Body of pancreas (tissue), 4 donors: ENCODE results near the gene NINJ1. TPM values are rescaled to one million over a fixed set of nuclear protein-coding genes. Genes with fewer than 3 reads are reported as not detected.

Experiments used
- ATAC-seq: fragments of 150-250 bp; one replicate; pipeline ENCODE4 v1.9.1; 2016
- DNase-seq, 4 donors: peaks; one replicate each; pipeline ENCODE4 v3.0.0-alpha.2; 2019
- H3K27ac ChIP-seq, 4 donors: fragments of 200-600 bp; sonication (generic); 1 replicate in 3 of 4; 2 replicates in 1 of 4; pipeline versions ENCODE4 v1.5.1 to v1.6.1; 2016 to 2019; ENCODE audit warnings: mild to moderate bottlenecking in 1 of 4, mixed read lengths in 1 of 4, moderate library complexity in 1 of 4
- H3K27me3 ChIP-seq, 2 donors: fragments of 200-600 bp; sonication (generic); one replicate each; pipeline ENCODE4 v1.6.0; 2016; ENCODE audit warnings: mild to moderate bottlenecking in 1 of 2
- H3K36me3 ChIP-seq, 2 donors: fragments of 200-600 bp; sonication (generic); replicated peaks in 1 of 2; 2 replicates each; pipeline ENCODE4 v1.5.1; 2016; ENCODE audit warnings: low read depth in 2 of 2; ENCODE audit not compliant: insufficient read depth in 1 of 2
- H3K4me1 ChIP-seq: fragments of 200-600 bp; sonication (generic); one replicate; pipeline ENCODE4 v1.6.0; 2016
- H3K4me3 ChIP-seq, 2 donors: fragments of 200-600 bp; sonication (generic); 1 replicate in 1 of 2; 2 replicates in 1 of 2; pipeline ENCODE4 v1.5.1; 2016 to 2019
- H3K9me3 ChIP-seq, 3 donors: fragments of 200-600 bp; sonication (generic); 1 replicate in 2 of 3; 2 replicates in 1 of 3; pipeline ENCODE4 v1.5.1; 2016
- POLR2A ChIP-seq, 3 donors: fragments of 450-650 bp; IDR thresholded peaks; one replicate each; pipeline ENCODE4 v1.6.1; 2016; ENCODE audit warnings: antibody characterized with exemption in 3 of 3, mild to moderate bottlenecking in 2 of 3
- WGBS, 2 donors: methylation state at CpG; one replicate each; pipeline ENCODE4 v1.1.5; 2017; 5-methylcytosine and 5-hydroxymethylcytosine counted together
- intact Hi-C: fragments of 100-400 bp; cut with DNase I; formaldehyde crosslinking; loops from one replicate; pipeline ENCODE4 v1.15.1; 2023
- total RNA-seq, 2 donors: library from RNA; depleted of rRNA; stranded (reverse); fragments of >200 nt; gene quantifications; one replicate each; pipeline ENCODE4 v1.1.0, GENCODE V29; 2016
- TF ChIP-seq, protein P1 (sequence below), 7 experiments: fragments of 450-650 bp in 4 of 7; fragments of 200-600 bp in 3 of 7; sonication (generic) in 3 of 7; IDR thresholded peaks; one replicate each; pipeline ENCODE4 v1.5.1; 2016 to 2019; ENCODE audit warnings: antibody characterized with exemption in 7 of 7

The NINJ1 gene
- total RNA-seq, 2 donors from 2014 or later = 32.6 to 32.9 TPM

DNA sequence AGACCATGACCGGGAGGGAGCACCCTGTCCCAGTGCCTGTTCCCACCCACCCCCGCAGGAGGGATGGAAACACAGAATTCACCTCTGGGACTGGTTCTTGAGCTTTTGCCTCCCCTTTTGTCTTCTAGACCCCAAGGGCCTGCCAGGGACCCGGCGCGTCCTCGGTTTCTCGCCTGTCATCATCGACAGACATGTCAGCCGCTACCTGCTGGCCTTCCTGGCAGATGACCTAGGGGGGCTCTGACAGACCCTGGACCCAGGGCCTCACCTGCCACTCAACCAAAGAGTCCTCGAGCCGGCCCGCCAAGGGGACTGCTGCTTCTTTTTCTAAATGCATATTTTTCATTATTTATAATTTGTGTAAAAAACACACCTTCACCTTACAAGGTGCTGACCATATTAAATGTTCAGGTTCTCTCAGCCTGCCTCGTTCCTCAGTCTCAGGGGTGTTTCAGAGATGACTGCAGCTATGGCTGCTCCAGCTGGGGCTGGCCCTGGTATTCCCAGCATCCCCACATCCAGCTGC is 21.1 kb downstream of the NINJ1 start:
- Histone ChIP-seq H3K4me3 (no peak overlapping the region), H3K27me3 (no peaks in the 10 kb centered on the region), H3K36me3 (no peaks in the 10 kb centered on the region), H3K4me1 (peaks cover 5% of the 10 kb centered on the region), H3K27ac (no peak overlapping the region), H3K9me3 (no peaks in the 10 kb centered on the region)
- no peak for TF ChIP-seq POLR2A (IDR thresholded peaks at IDR 0.05)
- TF ChIP-seq, protein P1, sequence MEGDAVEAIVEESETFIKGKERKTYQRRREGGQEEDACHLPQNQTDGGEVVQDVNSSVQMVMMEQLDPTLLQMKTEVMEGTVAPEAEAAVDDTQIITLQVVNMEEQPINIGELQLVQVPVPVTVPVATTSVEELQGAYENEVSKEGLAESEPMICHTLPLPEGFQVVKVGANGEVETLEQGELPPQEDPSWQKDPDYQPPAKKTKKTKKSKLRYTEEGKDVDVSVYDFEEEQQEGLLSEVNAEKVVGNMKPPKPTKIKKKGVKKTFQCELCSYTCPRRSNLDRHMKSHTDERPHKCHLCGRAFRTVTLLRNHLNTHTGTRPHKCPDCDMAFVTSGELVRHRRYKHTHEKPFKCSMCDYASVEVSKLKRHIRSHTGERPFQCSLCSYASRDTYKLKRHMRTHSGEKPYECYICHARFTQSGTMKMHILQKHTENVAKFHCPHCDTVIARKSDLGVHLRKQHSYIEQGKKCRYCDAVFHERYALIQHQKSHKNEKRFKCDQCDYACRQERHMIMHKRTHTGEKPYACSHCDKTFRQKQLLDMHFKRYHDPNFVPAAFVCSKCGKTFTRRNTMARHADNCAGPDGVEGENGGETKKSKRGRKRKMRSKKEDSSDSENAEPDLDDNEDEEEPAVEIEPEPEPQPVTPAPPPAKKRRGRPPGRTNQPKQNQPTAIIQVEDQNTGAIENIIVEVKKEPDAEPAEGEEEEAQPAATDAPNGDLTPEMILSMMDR (IDR thresholded peaks at IDR 0.05) = no peak
- ATAC-seq (no peak), DNase-seq (peak in 3 of 4 donors; percentile 1 to 8 (median 3))
- intact Hi-C loops = no loop called here
- 84 to 93% methylated on average over 11 to 13 of the region's 13 CpGs for WGBS, 2 donors

- 76 to 88% methylated on average over 5 to 13 of the region's 15 CpGs for WGBS, 2 donors
- Histone ChIP-seq H3K27ac (no peak overlapping the region), H3K9me3 (no peaks in the 10 kb centered on the region), H3K4me1 (peaks cover 5% of the 10 kb centered on the region), H3K27me3 (no peaks in the 10 kb centered on the region), H3K4me3 (no peak overlapping the region), H3K36me3 (no peaks in the 10 kb centered on the region)
- TF ChIP-seq, protein P1 (IDR thresholded peaks at IDR 0.05) = no peak
- no peak for TF ChIP-seq POLR2A (IDR thresholded peaks at IDR 0.05)
- intact Hi-C loops = no loop called here
- ATAC-seq (no peak), DNase-seq (peak in 2 of 4 donors; percentile 11 to 13)
Observed at GRCh38 chr9:93112116-93112863, 21.8 kb downstream of the NINJ1 start.

GRCh38 chr9:93111371-93112115 is 22.5 kb downstream of the NINJ1 start:
- H3K36me3 ChIP-seq = no peaks in the 10 kb centered on the region
- no peaks in the 10 kb centered on the region for H3K9me3 ChIP-seq
- peaks cover 5% of the 10 kb centered on the region for H3K4me1 ChIP-seq
- H3K4me3 ChIP-seq = no peak overlapping the region
- WGBS, 2 donors = 79 to 90% methylated on average over 7 to 18 of the region's 18 CpGs
- H3K27ac ChIP-seq = no peak overlapping the region
- TF ChIP-seq POLR2A (IDR thresholded peaks at IDR 0.05) = no peak
- DNase-seq (peak in 2 of 4 donors; percentile 4 to 6), ATAC-seq (no peak)
- intact Hi-C loops = no loop called here
- H3K27me3 ChIP-seq = no peaks in the 10 kb centered on the region

GRCh38 chr9:93111001-93111370 is 23.1 kb downstream of the NINJ1 start:
- Histone ChIP-seq H3K27ac (no peak overlapping the region), H3K4me1 (peaks cover 5% of the 10 kb centered on the region)
- peak in 3 of 4 donors; percentile 1 to 10 (median 5) for DNase-seq

More at GRCh38 chr9:93111001-93111370, 23.1 kb downstream of the NINJ1 start:
- Histone ChIP-seq H3K27me3 (no peaks in the 10 kb centered on the region), H3K9me3 (no peaks in the 10 kb centered on the region), H3K36me3 (no peaks in the 10 kb centered on the region), H3K4me3 (no peak overlapping the region)
- TF ChIP-seq POLR2A (IDR thresholded peaks at IDR 0.05) = no peak
- TF ChIP-seq, protein P1 (IDR thresholded peaks at IDR 0.05) = no peak
- intact Hi-C loops = no loop called here
- 85 to 89% methylated on average over 10 to 11 of the region's 11 CpGs for WGBS, 2 donors
- no peak for ATAC-seq
